ENCODE data around the gene NUF2. TPM values are rescaled to one million over a fixed set of nuclear protein-coding genes. Genes with fewer than 3 reads are reported as not detected.

Gene NUF2
- total and polyA plus RNA-seq, 2 donors (not counting 3 experiments of a cell fraction or from before 2014, with no cell fraction given), result 14.3 to 38.6 TPM

DNA sequence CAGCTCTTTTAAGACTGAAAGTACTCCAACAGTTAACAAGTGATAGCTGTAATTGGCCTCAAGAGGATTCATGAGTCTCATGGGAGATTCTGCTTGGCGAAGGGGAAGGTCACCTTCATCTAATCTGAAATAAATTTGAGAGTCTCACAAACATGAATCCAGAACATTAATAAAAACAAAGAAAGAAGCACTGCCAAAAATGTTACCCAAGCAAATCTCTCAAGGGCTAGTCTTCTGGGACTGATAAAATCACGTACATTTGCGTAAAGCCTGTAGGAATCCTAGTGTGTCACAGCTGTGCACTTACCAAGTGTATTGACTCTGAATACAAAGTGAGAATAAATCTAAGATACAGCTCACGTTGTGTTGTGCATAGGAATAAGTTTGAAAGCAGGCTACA is 21.2 kb upstream of the NUF2 start:
- DNase-seq (ENCODE audit: low read depth, low spot score) (no peak), FAIRE-seq (no peak)
- no peak overlapping the region for H3K4me2 ChIP-seq (ENCODE audit: insufficient read depth, low read length)
- H3K9ac ChIP-seq (replicated peaks; ENCODE audit: extremely low read depth, insufficient read depth, low read length), result no peak overlapping the region
- no peaks in the 10 kb centered on the region for H3K9me3 ChIP-seq (replicated peaks; ENCODE audit: control insufficient read depth, insufficient read depth, low read length)
- ChIA-PET POLR2A (no interaction called here), CTCF (interaction anchor here (1.5 kb wide), 1 partner anchor 13 kb away, joined by 3 read pairs; no protein-coding TSS in a partner anchor)
- H3K27ac ChIP-seq (ENCODE audit: insufficient read depth, low read depth, low read length), result no peak overlapping the region
- intact Hi-C loops (cut with micrococcal nuclease) (no loop called here), dilution Hi-C loops (cut with MboI; ENCODE audit: extremely low pct_ligation_motif_present, low sequenced_read_pairs) (no loop called here)
- no peaks in the 10 kb centered on the region for H3K79me2 ChIP-seq (ENCODE audit: control insufficient read depth, insufficient read depth, low read length)
- peaks cover 3% of the 10 kb centered on the region for H3K9me1 ChIP-seq (replicated peaks; ENCODE audit: control insufficient read depth, extremely low read depth, insufficient read depth, low read length)
- no TSS peak for BruUV-seq (replicated peaks)
- no peaks in the 10 kb centered on the region for H3K27me3 ChIP-seq (ENCODE audit: control insufficient read depth in 2 of 2, insufficient read depth in 2 of 2, low read length in 2 of 2)
- H3K36me3 ChIP-seq (ENCODE audit: control insufficient read depth in 2 of 2, extremely low read depth in 1 of 2, insufficient read depth in 2 of 2, low read length in 2 of 2), result no peaks in the 10 kb centered on the region
- no peak overlapping the region for H2AFZ ChIP-seq (ENCODE audit: low read depth, low read length)
- TF ChIP-seq EZH2 (IDR thresholded peaks at IDR 0.05; ENCODE audit: borderline replicate concordance, low read depth, low read length, severe bottlenecking) (no peak), CTCF (IDR thresholded peaks at IDR 0.05; ENCODE audit: extremely low read depth in 1 of 2, insufficient read depth in 1 of 2, low read depth in 1 of 2, low read length in 2 of 2) (no peak), FOS (IDR thresholded peaks at IDR 0.05; ENCODE audit: borderline replicate concordance, insufficient read depth, low read length) (no peak), JUN (IDR thresholded peaks at IDR 0.05; ENCODE audit: borderline replicate concordance, insufficient read depth, insufficient read length, low read depth) (no peak), POLR2A (IDR thresholded peaks at IDR 0.05; ENCODE audit: low read depth, low read length) (no peak), MYC (IDR thresholded peaks at IDR 0.05; ENCODE audit: low read depth, low read length) (no peak), POLR2AphosphoS5 (IDR thresholded peaks at IDR 0.05; ENCODE audit: insufficient read depth, low read depth, low read length) (no peak), GATA2 (IDR thresholded peaks at IDR 0.05; ENCODE audit: insufficient read depth, insufficient read length, low read depth, low read length) (no peak)
- TF ChIP-seq, protein P1, sequence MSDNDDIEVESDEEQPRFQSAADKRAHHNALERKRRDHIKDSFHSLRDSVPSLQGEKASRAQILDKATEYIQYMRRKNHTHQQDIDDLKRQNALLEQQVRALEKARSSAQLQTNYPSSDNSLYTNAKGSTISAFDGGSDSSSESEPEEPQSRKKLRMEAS (IDR thresholded peaks at IDR 0.05; ENCODE audit: insufficient read depth, insufficient read length), result no peak
- H3K4me1 ChIP-seq (ENCODE audit: control insufficient read depth, extremely low read depth, insufficient read depth, low read length), result no peaks in the 10 kb centered on the region
- no peak overlapping the region for H3K4me3 ChIP-seq (replicated peaks in 1 of 3; ENCODE audit: insufficient read depth in 1 of 3, low read depth in 1 of 3, low read length in 3 of 3)
- no peaks in the 10 kb centered on the region for H4K20me1 ChIP-seq (replicated peaks; ENCODE audit: control insufficient read depth, extremely low read depth, insufficient read depth, low read length)
